GM18909 (cell line): ENCODE data around the gene C11orf52.
A peak's percentile ranks its signal among the peaks of the same experiment; 100 is the strongest.
"Not testable (repeated sequence)": the region's sequence is repeated elsewhere in the genome, so short reads cannot be mapped to it uniquely, and the experiment has no call there.

Source experiments
- ATAC-seq: cut with Tn5 transposase; IDR thresholded peaks from one replicate; pipeline ENCODE4 v1.9.1; 2021; ENCODE audit warnings: mild to moderate bottlenecking; ENCODE audit not compliant: unreplicated experiment, poor library complexity

Gene C11orf52

GRCh38 chr11:111911563-111912401 lies 6.9 kb upstream of the C11orf52 start, which contains the start of gene CRYAB:
CRYAB (minus strand) TSS chr11:111911770; CDS start chr11:111911724, 46 bp downstream.
- ATAC-seq = no peak

- no peak for ATAC-seq
Observed at GRCh38 chr11:111912535-111912934, 6.2 kb upstream of the C11orf52 start, which contains the start of gene HSPB2. HSPB2 (plus strand) TSS chr11:111912734; CDS start chr11:111912830, 96 bp downstream.

- no peak for ATAC-seq
Observed at GRCh38 chr11:111913031-111913861, 5.5 kb upstream of the C11orf52 start.

DNA sequence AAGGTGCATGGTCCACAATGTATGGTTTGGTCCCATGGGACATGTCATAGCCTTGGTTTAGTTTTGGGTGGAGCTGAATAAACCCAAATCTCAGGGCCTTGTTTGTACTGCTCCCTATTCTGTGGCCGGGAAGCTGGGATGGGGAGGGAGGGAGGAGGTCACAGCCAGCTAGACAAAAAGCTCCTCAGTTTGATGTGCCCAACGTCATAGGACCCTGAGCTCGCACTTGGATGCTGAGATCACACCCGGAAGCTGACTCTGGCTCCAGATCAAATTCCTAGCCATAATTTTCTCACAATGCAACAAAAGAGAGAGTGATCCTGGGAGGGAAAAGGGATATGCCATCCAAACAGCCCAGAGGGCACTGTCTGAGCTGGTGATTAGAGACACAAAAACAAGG lies 4.7 kb upstream of the C11orf52 start:
- no peak for ATAC-seq

- no peak for ATAC-seq
Observed at GRCh38 chr11:111916768-111917167, 1.9 kb upstream of the C11orf52 start.

DNA sequence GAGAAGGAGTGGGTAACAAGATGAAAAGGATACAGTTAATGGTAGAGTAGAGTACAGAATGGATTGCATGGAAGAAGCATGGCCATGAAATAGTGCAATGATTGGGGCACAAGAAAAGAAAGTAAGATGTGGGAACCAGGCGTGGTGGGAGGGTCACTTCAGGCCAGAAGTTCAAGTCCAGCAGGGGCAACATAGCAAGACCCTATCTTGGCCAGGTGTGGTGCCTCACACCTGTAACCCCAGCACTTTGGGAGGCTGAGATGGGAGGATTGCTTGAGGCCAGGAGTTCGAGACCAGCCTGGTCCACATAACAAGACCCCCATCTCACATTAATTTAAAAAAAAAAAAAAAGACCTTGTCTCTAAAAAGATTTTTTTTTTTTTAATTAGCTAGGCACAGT lies 1.4 kb upstream of the C11orf52 start:
- ATAC-seq = no peak

- ATAC-seq = no peak
Observed at GRCh38 chr11:111917788-111918187, 925 bp upstream of the C11orf52 start.

- ATAC-seq = no peak
Observed at GRCh38 chr11:111920908-111921307, 2.2 kb downstream of the C11orf52 start.

- no peak for ATAC-seq
Observed at GRCh38 chr11:111921541-111922230, 3.0 kb downstream of the C11orf52 start.

DNA sequence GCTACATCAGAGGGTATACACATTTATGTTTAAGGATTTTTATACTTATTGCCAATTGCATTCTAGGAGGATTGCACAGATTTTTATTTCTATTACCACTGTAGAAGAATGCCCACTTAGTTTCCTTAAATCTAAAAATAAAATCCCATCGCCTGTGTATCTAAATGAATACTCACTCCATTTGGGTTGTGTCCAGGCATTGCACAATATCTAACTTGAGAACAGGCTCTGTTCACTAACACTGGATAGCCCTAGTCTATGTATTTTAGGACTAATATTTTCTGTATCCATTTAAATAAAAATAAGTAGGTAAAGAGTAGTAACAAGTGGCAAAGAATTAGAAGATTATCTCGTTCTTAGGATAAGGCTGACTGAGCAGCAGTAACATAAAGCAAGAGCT lies 4.1 kb downstream of the C11orf52 start:
- ATAC-seq = no peak

GRCh38 chr11:111923351-111923788 lies 4.7 kb downstream of the C11orf52 start:
- no peak for ATAC-seq

- ATAC-seq = no peak
Observed at GRCh38 chr11:111923951-111924350, 5.2 kb downstream of the C11orf52 start.

DNA sequence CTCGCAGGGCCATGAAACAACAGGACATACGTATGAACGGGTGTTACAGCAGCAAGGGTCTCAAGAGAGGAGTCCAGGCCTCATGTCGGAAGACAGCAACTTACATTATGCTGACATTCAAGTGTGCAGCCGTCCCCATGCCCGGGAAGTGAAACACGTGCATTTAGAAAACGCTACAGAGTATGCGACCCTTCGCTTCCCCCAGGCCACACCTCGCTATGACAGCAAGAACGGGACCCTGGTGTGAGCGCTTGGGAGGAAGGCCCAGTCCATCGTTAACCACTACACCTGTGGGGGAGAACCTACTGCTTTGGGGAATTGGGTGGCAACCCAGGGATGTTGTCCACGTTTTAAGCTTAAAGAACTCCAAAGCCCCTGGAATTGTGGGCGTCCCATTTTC lies 7.2 kb downstream of the C11orf52 start:
- no peak for ATAC-seq

GRCh38 chr11:111926505-111927391 lies 8.0 kb downstream of the C11orf52 start:
- ATAC-seq = peak; percentile 93

DNA sequence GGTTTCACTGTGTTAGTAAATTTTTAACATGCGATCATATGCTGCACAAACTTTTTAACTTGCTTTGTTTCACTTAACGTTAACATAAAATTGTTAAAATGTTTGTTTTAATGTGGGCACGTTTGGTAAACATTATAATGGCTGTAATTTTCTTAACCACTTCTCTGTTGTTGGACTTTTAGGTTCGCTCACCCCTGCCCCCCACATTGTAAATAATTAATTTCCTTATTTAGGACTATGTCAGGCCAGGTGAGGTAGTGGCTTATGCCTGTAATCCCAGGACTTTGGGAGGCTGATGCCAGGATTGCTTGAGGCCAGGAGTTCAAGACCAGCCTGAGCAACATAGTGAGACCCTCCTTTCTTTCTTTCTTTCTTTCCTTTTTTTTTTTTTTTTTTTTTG lies 11.8 kb downstream of the C11orf52 start:
- ATAC-seq = no peak

GRCh38 chr11:111932611-111932950 lies 13.9 kb downstream of the C11orf52 start:
- ATAC-seq = no peak

- not testable (repeated sequence) for ATAC-seq
Observed at GRCh38 chr11:111933176-111933575, 14.5 kb downstream of the C11orf52 start.

DNA sequence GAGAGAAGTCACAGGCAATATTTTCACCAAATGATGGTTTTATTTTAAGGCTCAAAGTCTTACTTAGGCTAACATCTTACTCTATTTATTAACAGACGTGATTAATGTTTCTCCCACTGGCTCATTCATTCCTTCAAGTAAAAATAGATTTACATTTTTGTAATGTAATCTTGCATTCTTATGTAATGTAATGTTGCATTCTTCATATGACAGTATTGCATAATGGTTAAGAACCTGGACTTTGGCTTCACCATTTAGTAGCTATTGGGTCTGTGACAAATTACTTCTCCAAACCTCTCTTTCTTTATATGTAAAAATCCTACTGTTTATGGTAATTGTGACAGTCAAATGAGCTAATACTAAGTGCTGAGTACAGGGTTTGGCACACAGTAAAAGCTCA lies 15.2 kb downstream of the C11orf52 start:
- no peak for ATAC-seq

- ATAC-seq = no peak
Observed at GRCh38 chr11:111934306-111934705, 15.6 kb downstream of the C11orf52 start.
